ENCODE results near the gene HEATR1. TPM values are rescaled to one million over a fixed set of nuclear protein-coding genes. Genes with fewer than 3 reads are reported as not detected.

HEATR1 gene
- total and polyA plus RNA-seq, 4 donors: 3.3 to 19.4 (median 9.6) TPM

- no peaks in the 10 kb centered on the region for H3K9me3 ChIP-seq (ENCODE audit: control insufficient read depth in 4 of 4, low read length in 3 of 4)
- no peak overlapping the region for H3K4me3 ChIP-seq (ENCODE audit: low read depth in 1 of 3, low read length in 3 of 3)
- WGBS: 68% methylated on average over 11 of the region's 11 CpGs
- H3K27ac ChIP-seq (ENCODE audit: low read depth in 1 of 2, low read length in 2 of 2): no peak overlapping the region
- H3K36me3 ChIP-seq (ENCODE audit: control insufficient read depth in 4 of 4, insufficient read depth in 3 of 4, low read depth in 1 of 4, low read length in 3 of 4): no peaks in the 10 kb centered on the region
- H3K9ac ChIP-seq (ENCODE audit: low read depth in 1 of 2, low read length in 2 of 2): no peak overlapping the region
- no peaks in the 10 kb centered on the region for H3K27me3 ChIP-seq (ENCODE audit: control insufficient read depth in 4 of 4, insufficient read depth in 4 of 4, low read length in 3 of 4)
- DNase-seq (ENCODE audit: low spot score): no peak
- H3K4me1 ChIP-seq (ENCODE audit: control insufficient read depth in 4 of 4, insufficient read depth in 4 of 4, low read length in 3 of 4): peaks cover 5 to 27% (median 26%) of the 10 kb centered on the region in 4 donors
- TF ChIP-seq REST (IDR thresholded peaks at IDR 0.05): no peak
- TF ChIP-seq FOXA2 (IDR thresholded peaks at IDR 0.05): no peak
- TF ChIP-seq NR2F2 (IDR thresholded peaks at IDR 0.05): no peak
- no peak for TF ChIP-seq FOXA1 (IDR thresholded peaks at IDR 0.05)
- TF ChIP-seq HNF4G (IDR thresholded peaks at IDR 0.05): no peak
- TF ChIP-seq MAX (IDR thresholded peaks at IDR 0.05): no peak
- TF ChIP-seq RXRA (IDR thresholded peaks at IDR 0.05): no peak
- no peak for TF ChIP-seq TAF1 (conservative IDR thresholded peaks at IDR 0.05)
- no peak for TF ChIP-seq CTCF (IDR thresholded peaks at IDR 0.05; ENCODE audit: low read depth, low read length, missing input control)
- no peak for TF ChIP-seq YY1 (IDR thresholded peaks at IDR 0.05)
These were observed 92.4 kb downstream of the HEATR1 start for GRCh38 chr1:236511735-236512418.

- no peaks in the 10 kb centered on the region for H3K36me3 ChIP-seq (ENCODE audit: control insufficient read depth in 4 of 4, insufficient read depth in 3 of 4, low read depth in 1 of 4, low read length in 3 of 4)
- H3K4me1 ChIP-seq (ENCODE audit: control insufficient read depth in 4 of 4, insufficient read depth in 4 of 4, low read length in 3 of 4): peaks cover 2 to 10% (median 8%) of the 10 kb centered on the region in 4 donors
- no peak overlapping the region for H3K27ac ChIP-seq (ENCODE audit: low read depth in 1 of 2, low read length in 2 of 2)
- WGBS: 82% methylated on average over 8 of the region's 8 CpGs
- H3K9me3 ChIP-seq (ENCODE audit: control insufficient read depth in 4 of 4, low read length in 3 of 4): no peaks in the 10 kb centered on the region
- H3K27me3 ChIP-seq (ENCODE audit: control insufficient read depth in 4 of 4, insufficient read depth in 4 of 4, low read length in 3 of 4): no peaks in the 10 kb centered on the region
- no peak for DNase-seq (ENCODE audit: low spot score)
- no peak overlapping the region for H3K4me3 ChIP-seq (ENCODE audit: low read depth in 1 of 3, low read length in 3 of 3)
- H3K9ac ChIP-seq (ENCODE audit: low read depth in 1 of 2, low read length in 2 of 2): no peak overlapping the region
- TF ChIP-seq NR2F2 (IDR thresholded peaks at IDR 0.05): no peak
- no peak for TF ChIP-seq MAX (IDR thresholded peaks at IDR 0.05)
- no peak for TF ChIP-seq CTCF (IDR thresholded peaks at IDR 0.05; ENCODE audit: low read depth, low read length, missing input control)
- TF ChIP-seq HNF4G (IDR thresholded peaks at IDR 0.05): no peak
- no peak for TF ChIP-seq ATF3 (IDR thresholded peaks at IDR 0.05)
- TF ChIP-seq RXRA (IDR thresholded peaks at IDR 0.05): no peak
- TF ChIP-seq JUND (IDR thresholded peaks at IDR 0.05): no peak
- no peak for TF ChIP-seq GABPA (IDR thresholded peaks at IDR 0.05 in 1 of 2, conservative IDR thresholded peaks at IDR 0.05 in 1 of 2)
- TF ChIP-seq RAD21 (IDR thresholded peaks at IDR 0.05): no peak
- no peak for TF ChIP-seq FOXA1 (IDR thresholded peaks at IDR 0.05)
- no peak for TF ChIP-seq EGR1 (IDR thresholded peaks at IDR 0.05; ENCODE audit: low read depth in 2 of 2)
- no peak for TF ChIP-seq HNF4A (conservative IDR thresholded peaks at IDR 0.05)
- no peak for TF ChIP-seq FOXA2 (IDR thresholded peaks at IDR 0.05)
- no peak for TF ChIP-seq ZBTB33 (IDR thresholded peaks at IDR 0.05)
- TF ChIP-seq SP1 (IDR thresholded peaks at IDR 0.05): no peak
These were observed 94.5 kb downstream of the HEATR1 start for GRCh38 chr1:236509647-236510401.

Measured in liver (tissue), 9 donors.